Calu3 (cell line): ENCODE results near the gene IFI16. TPM values are rescaled to one million over a fixed set of nuclear protein-coding genes. Genes with fewer than 3 reads are reported as not detected.

Source experiments
- BruUV-seq: library from RNA; stranded (reverse); fragments of 400-500 nt; replicated peaks from 2 replicates; lab custom pipeline; 2021; lab: Mats Ljungman, UMichigan
- CTCF ChIA-PET: fragments of 300-600 bp; sonication (Branson Sonifier 250); formaldehyde crosslinking; loops from one replicate; lab custom pipeline; 2022; ENCODE audit warnings: antibody characterized with exemption; lab: Charles Lee
- DNase-seq: peaks from one replicate; pipeline ENCODE4 v3.0.0; 2022
- H3K27ac Mint-ChIP-seq: one replicate; pipeline ENCODE4 v1.8.0; 2022; ENCODE audit warnings: mixed read lengths; ENCODE audit not compliant: unreplicated experiment
- H3K27me3 Mint-ChIP-seq: one replicate; pipeline ENCODE4 v1.8.0; 2022; ENCODE audit warnings: mixed read lengths; ENCODE audit not compliant: unreplicated experiment
- H3K36me3 Mint-ChIP-seq: one replicate; pipeline ENCODE4 v1.8.0; 2022; ENCODE audit warnings: mild to moderate bottlenecking, moderate library complexity, mixed read lengths; ENCODE audit not compliant: insufficient read depth, unreplicated experiment
- H3K4me1 Mint-ChIP-seq: one replicate; pipeline ENCODE4 v1.8.0; 2022; ENCODE audit warnings: mild to moderate bottlenecking, low read depth, mixed read lengths; ENCODE audit not compliant: unreplicated experiment
- H3K4me3 Mint-ChIP-seq: one replicate; pipeline ENCODE4 v1.8.0; 2022; ENCODE audit warnings: mild to moderate bottlenecking, low read depth, moderate library complexity, mixed read lengths; ENCODE audit not compliant: unreplicated experiment
- H3K9me3 Mint-ChIP-seq: one replicate; pipeline ENCODE4 v1.8.0; 2022; ENCODE audit warnings: low read depth, mixed read lengths; ENCODE audit not compliant: unreplicated experiment
- intact Hi-C: fragments of 100-400 bp; cut with micrococcal nuclease; formaldehyde crosslinking; loops from one replicate; pipeline ENCODE4 v1.10.0; 2022; ENCODE audit not compliant: unreplicated experiment
- total RNA-seq: library from RNA; stranded (reverse); gene quantifications from 2 replicates; pipeline ENCODE4 v1.2.3, GENCODE V29; 2022
- TF ChIP-seq, protein P1 (sequence below): fragments of 200-600 bp; IDR thresholded peaks from one replicate; pipeline ENCODE4 v1.8.0; 2022; ENCODE audit warnings: antibody characterized with exemption; ENCODE audit not compliant: unreplicated experiment

Gene IFI16
- total RNA-seq, 1 experiment from 2014 or later: 52.8 TPM

GRCh38 chr1:159054427-159054826 lies 44.7 kb downstream of the IFI16 start:
- CTCF ChIA-PET: no interaction called here
- intact Hi-C loops: no loop called here
- BruUV-seq: no TSS peak
- H3K9me3 Mint-ChIP-seq: no peaks in the 10 kb centered on the region
- TF ChIP-seq, protein P1, sequence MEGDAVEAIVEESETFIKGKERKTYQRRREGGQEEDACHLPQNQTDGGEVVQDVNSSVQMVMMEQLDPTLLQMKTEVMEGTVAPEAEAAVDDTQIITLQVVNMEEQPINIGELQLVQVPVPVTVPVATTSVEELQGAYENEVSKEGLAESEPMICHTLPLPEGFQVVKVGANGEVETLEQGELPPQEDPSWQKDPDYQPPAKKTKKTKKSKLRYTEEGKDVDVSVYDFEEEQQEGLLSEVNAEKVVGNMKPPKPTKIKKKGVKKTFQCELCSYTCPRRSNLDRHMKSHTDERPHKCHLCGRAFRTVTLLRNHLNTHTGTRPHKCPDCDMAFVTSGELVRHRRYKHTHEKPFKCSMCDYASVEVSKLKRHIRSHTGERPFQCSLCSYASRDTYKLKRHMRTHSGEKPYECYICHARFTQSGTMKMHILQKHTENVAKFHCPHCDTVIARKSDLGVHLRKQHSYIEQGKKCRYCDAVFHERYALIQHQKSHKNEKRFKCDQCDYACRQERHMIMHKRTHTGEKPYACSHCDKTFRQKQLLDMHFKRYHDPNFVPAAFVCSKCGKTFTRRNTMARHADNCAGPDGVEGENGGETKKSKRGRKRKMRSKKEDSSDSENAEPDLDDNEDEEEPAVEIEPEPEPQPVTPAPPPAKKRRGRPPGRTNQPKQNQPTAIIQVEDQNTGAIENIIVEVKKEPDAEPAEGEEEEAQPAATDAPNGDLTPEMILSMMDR: no peak
- peaks cover 5% of the 10 kb centered on the region for H3K36me3 Mint-ChIP-seq
- H3K4me3 Mint-ChIP-seq: no peak overlapping the region
- no peaks in the 10 kb centered on the region for H3K4me1 Mint-ChIP-seq
- DNase-seq: no peak
- no peak overlapping the region for H3K27ac Mint-ChIP-seq
- H3K27me3 Mint-ChIP-seq: no peaks in the 10 kb centered on the region

GRCh38 chr1:159055181-159055641 lies 45.5 kb downstream of the IFI16 start:
- CTCF ChIA-PET: no interaction called here
- no peaks in the 10 kb centered on the region for H3K4me1 Mint-ChIP-seq

GRCh38 chr1:159056069-159056698 lies 46.5 kb downstream of the IFI16 start:
- no peak for DNase-seq
- CTCF ChIA-PET: interaction anchor here (0.6 kb wide), 1 partner anchor 550 kb away, joined by 4 read pairs; no protein-coding TSS in a partner anchor
- H3K27ac Mint-ChIP-seq: no peak overlapping the region
- no TSS peak for BruUV-seq
- H3K4me1 Mint-ChIP-seq: no peaks in the 10 kb centered on the region
- H3K9me3 Mint-ChIP-seq: no peaks in the 10 kb centered on the region
- H3K36me3 Mint-ChIP-seq: no peaks in the 10 kb centered on the region
- H3K27me3 Mint-ChIP-seq: no peaks in the 10 kb centered on the region
- intact Hi-C loops: no loop called here
- TF ChIP-seq, protein P1: no peak
- no peak overlapping the region for H3K4me3 Mint-ChIP-seq

More at GRCh38 chr1:159055181-159055641, 45.5 kb downstream of the IFI16 start:
- DNase-seq: no peak
- H3K4me3 Mint-ChIP-seq: no peak overlapping the region
- BruUV-seq: no TSS peak
- H3K27ac Mint-ChIP-seq: no peak overlapping the region
- intact Hi-C loops: no loop called here
- H3K27me3 Mint-ChIP-seq: no peaks in the 10 kb centered on the region
- no peaks in the 10 kb centered on the region for H3K9me3 Mint-ChIP-seq
- H3K36me3 Mint-ChIP-seq: no peaks in the 10 kb centered on the region
- TF ChIP-seq, protein P1: no peak

- intact Hi-C loops: no loop called here
- Mint-ChIP-seq H3K36me3 (no peaks in the 10 kb centered on the region), H3K27me3 (no peaks in the 10 kb centered on the region), H3K27ac (no peak overlapping the region), H3K4me1 (no peaks in the 10 kb centered on the region), H3K4me3 (no peak overlapping the region), H3K9me3 (no peaks in the 10 kb centered on the region)
- BruUV-seq: no TSS peak
- CTCF ChIA-PET: no interaction called here
- TF ChIP-seq, protein P1: no peak
- DNase-seq: no peak
Measured at GRCh38 chr1:159058751-159059150, 49.0 kb downstream of the IFI16 start.
